HG03066 (cell line): ENCODE data around the gene CISD1.

Experiments used
- ATAC-seq: cut with Tn5 transposase; IDR thresholded peaks from one replicate; pipeline ENCODE4 v1.9.1; 2021; ENCODE audit warnings: low read depth; ENCODE audit not compliant: unreplicated experiment

Gene CISD1

DNA sequence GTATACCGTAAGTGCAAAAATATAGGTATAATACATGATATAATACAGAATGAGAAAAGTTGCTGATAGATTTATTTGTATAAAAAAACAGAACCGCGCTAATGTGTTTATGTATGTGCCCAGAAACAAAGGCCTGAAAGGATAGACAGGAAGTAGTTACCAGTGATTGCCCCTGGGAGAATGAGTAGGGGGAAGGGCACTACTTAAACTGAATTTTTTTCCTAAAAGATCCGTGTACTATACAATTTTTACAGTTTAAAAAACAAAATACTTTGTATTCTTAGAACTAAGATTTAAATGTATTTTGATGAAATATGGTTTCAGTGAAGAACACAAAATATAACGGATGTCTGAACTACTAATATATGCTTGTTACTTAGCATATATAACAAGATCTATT is 4.2 kb upstream of the CISD1 start:
- no peak for ATAC-seq

DNA sequence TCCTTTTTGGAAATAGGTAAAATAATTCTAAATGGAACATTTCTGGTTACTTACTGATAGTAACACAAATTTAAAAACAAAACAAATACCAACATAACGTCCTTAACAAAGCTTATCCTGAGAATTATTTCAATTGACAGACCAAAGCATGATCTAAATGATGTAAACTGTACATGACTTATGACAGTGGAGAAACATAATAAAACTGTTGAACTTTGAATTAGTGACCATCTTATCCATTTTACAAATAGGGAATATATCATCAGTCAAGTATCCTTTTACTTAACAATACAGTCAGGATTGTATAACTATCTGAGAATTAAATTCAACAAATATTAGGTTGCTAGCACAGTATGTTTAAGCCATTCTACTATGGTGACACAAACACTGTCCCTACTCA is 3.7 kb upstream of the CISD1 start:
- ATAC-seq: no peak

DNA sequence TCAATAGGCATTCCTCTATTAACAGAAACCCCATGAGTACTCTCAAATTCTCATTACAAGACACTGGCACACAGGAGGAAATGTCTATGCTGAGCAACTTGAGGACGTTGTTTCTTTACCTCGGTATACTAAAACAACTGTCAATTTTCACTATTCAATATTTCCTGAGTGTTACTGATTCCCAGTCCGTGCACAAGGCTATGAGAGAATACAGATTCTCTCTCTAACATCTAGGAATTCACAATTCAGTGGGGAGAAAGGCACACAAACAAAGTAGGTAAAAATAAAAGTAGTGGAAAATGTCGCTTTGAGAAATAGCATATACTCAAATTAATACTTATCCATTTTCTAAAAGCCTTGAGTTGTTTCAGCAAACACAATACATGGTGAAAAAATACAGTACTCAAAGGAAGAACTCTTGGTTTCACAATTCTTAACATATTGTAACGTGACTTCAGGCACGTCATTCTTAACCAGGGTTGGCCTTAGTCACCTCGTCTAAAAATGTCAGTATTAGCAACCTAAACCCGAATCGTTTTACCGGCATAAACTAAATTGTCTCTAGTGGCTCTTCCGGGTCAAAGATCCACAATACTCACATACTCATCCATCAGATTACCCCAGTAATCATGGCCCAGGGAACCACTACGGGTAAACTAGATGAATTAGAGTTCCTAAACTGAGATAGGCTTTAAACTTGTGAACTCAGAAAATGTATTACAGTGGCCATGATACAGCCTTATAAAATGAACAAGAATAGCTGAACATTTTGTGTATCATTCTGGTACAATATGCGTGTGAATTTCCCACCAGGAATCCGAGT is 2.7 kb upstream of the CISD1 start:
- ATAC-seq: no peak

DNA sequence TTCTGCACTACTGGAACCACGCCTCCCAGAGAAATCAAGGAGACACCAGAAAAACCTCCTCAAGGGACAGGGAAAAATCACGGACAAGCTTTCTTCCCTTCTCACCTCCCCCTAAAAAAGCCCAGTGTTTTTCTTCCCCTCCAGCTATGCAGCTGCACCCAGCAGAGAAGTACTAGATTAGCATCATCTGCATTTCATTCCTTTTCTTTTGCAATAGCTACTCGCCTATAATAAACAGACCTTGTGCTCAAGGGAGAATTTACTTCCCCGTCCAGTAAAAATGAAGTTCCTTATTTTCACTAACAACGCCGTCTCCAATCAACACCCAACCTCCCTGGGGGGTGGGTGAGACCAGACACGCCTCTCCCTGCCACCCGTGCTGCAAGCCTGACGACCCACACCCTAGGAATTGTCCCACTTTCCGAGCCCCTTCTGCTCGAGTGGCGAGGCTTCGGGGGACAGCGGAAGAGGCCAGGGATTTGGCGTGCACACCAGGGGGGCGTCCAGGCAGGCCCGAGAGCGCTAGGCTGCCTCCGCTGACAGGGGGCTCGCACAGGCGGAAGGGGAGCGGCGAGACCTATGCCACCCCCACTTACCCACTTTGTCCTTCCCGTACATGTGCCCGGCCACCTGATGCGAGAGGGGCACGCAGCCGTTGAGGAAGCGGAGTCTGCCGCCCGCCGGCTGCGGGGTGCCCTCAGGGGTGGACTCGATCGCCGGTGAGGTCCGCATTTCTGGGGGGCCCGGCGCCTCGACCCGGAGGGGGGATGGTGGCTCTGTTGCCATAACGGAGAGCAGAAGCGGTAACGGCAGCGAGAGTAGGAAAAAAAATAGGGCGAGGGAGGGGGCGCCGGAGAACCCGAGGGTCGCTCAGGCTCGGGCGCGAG is 1.9 kb upstream of the CISD1 start:
- ATAC-seq: peak; percentile 9

DNA sequence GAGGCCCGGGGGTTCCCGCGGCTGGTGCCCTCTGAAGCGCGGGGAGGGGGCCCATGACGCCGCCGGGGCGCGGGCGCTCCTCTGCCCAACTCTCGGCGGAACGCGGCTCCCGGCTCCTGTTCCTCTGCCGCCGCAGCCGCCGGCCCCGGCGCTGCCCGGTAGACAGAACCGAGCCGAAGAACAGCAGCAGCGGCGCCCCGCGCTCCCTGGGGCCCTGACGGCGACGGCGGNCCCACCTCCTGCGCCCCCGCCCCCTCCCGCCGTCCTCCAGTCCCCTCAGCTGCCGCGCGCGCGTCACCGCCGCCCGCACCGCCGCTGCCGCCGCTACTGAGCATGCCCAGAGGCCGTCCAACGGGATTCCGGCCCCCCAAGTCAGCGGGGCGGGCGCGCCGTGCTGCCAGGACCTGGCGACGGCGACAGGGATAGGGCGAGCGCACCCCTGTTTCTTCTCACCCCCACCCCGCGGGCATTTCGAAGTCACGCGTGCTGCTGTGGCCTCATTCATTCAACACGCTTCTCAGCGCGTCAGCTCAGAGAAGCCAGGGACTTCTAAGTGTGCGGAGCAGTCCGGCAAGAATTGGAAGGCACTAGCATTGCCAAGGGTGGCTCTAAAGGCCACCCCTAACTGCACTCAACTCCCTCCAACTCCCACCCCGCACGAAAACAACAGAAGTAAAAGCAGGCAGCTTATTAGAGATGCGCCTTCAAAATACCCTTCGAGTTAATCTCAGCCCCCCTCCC is 1.1 kb upstream of the CISD1 start, which contains the start of gene IPMK:
Gene IPMK, minus strand, starts transcription at position 182 of the 741 bp plus-strand sequence. CDS start 283 bp downstream, outside the sequence.
- peak; percentile 47 for ATAC-seq

DNA sequence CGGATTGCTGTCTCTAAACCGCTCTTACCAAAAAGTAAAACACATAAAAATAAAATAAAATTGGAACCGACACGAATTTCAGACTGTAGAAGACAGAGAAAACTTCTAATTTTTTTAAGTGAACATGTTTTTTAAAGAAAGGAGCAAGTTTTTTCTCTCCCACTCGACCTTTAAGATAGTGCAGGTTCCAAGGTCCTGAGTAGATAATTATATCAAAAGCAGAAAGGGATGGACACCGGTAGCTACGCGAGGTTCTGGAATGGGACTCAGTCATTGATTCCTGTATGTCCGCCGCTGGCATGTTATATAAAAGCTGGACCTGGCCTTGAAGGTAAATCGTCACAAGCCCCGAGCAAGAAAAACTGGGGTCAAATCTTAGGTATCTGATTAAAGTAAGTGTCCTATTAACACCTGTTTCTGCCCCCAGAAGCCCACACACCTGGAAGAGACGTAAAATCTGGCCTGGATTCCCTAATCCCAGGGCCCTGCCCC is 462 bp upstream of the CISD1 start:
- peak; percentile 1 for ATAC-seq

DNA sequence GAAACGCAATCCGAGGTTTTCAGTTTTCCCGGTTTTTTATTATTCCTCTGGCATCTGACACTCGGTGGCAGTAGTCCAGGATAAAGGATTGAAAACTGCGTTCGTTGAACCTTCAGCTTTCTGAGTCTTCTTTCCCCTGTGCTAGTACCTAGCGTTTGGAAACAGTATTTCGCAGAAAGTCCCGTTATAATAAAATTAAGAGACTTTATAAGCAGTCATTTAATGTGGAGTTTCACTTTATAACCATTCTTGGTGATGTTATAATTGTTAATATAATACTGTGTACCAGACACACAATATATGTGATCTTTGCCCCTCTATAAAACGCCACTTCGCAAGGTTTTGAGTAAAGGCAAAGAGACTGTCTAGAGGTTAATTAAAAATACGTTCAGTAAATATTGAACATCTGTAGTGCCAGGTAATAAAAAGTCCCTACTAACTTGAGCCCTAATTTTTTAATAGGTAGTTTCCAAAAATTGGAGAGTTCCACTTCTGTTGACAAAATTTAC is 874 bp downstream of the CISD1 start:
- ATAC-seq: no peak

DNA sequence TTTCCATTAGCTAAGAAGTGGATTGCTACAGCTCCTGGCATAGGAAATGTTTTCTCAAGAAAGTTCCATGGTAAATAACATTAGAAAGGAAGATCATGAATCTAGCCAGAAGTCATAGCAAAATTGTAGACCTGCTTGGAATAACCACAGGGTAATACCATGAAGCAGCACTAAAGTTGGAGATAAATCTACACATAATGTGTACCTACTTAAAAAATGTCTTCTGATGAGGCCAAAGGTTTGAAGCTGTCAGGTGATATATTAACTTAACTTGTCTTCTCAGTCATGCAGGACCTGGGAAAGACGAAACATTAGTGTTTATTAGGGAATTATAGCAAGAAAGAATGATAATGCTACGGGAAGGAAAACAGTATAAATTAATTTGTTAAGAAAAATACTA is 6.3 kb downstream of the CISD1 start:
- no peak for ATAC-seq

DNA sequence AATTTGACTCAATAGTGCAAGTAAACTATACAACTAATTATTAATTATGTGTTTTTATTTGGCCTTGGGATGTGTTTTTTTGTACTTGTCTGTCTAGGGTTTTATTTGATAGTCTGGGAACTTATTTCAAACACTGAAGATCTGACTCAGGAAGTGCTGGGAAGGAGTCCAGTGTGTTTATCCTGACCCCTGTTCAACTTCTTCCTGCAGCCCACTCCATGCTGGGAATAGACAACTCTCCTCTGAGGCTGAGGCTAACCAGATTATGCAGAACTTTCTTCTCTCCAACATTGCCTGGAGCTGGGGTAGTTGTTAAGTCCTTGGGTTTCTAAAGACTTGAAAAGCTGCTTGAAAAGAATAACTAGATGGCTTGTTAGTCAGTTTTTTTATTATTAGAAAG is 6.9 kb downstream of the CISD1 start:
- ATAC-seq: no peak

DNA sequence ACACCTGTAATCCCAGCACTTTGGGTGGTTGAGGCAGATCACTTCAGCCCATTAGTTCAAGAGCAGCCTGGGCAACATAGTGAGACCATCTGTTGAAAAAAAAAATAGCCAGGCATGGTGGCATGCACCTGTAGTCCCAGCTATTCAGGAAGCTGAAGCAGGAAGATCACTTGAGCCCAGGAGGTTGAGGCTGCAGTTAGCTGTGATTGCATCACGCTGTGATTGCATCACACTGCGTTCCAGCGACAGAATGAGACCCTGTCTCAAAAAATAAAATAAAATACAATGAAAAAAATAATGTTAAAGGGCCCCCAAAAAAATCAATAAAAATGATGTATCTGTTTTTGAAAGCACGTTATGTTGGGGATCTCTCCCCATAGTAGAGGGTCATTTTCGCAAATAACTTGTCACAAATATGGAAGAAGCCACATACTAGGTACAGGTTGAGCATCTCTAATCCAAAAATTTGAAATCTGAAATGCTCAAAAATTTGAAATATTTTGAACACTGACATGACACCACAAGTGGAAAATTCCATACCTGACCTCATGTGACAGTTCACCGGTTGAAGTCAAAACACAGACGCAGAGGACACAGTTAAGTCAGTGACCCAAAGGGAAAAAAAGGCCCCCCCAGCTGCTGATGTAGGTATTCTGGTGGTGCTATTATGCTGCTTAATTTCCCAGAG is 9.5 kb downstream of the CISD1 start:
- ATAC-seq: no peak

DNA sequence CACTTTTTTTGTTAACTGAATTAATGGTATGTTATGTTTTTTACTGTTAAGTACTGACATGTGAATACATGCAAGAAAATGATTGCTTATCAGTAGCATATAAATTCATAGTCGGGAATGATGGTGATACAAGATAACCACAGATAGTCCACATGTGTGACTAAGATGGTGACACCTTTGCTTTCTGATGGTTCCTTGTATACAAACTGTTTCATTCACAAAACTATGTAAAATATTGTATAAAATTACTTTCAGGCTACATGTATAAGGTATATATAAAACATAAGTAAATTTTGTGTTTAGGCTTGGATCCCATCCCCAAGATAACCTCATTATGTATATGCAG is 10.0 kb downstream of the CISD1 start:
- no peak for ATAC-seq

DNA sequence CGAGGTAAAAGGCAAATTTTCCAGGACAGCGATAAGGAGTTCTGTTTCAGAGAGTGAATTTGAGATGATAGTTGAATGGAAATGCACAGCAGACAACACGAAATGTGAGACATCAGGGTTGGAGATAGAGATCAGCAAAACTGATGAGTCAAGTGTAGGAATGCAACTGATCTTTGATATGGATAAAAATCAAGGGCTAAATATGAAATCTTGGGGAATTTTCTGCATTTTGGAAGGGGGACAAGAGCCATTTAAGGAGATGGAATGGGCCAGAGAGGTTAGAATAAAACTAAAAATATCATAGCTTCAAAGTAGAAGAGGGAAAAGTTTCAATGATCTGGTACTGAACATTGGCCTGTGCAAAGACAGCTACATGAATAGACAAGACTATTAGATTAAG is 11.5 kb downstream of the CISD1 start:
- ATAC-seq: no peak

DNA sequence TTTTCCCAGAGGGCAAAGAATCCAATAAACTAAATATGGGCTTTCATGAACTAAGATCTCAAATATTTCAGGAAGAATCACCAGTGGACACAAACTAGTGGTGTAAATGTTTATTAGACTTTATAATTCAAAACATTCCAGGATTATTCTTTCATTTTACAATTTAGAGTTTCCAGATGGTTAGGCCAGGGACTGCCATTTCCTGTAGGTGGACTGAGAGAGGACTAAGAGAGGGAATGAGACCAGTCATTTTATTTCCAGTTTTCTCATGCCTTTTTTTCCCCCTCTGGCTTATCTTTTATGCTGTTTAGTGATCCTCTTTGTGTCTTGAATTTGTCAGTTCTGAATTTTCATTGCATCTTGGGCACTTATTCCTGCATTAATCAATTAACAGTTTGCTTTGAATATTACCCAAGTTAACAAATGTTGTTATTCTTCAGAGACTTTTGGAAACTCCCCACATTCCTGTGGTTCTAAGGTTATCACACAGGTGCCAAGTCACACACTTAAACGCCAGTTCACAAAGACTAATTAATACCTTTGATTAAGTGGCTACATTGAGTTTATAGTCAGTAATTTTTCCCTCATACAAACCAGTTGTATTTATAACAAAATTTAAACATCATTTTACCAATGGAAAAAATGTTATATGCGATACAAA is 12.3 kb downstream of the CISD1 start:
- ATAC-seq: no peak

DNA sequence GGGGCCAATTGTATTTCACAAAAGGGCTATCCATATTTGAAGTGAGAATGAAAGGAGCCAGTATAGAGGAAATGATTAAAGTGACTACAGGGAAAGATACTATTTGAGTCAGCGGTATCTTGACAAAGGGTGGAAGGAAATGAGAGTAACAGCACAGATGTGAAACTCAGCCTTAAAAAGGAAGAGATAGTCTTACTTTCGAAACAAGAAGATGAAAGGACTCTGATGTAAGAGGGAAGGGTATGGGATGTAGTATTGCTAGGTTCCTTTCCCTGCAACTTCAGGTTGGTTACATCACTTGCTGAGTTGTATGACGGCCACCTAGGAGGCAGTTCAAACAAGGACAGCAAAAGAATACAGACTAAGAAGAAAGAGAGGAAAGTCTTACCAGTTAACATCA is 13.7 kb downstream of the CISD1 start:
- ATAC-seq: peak; percentile 98

DNA sequence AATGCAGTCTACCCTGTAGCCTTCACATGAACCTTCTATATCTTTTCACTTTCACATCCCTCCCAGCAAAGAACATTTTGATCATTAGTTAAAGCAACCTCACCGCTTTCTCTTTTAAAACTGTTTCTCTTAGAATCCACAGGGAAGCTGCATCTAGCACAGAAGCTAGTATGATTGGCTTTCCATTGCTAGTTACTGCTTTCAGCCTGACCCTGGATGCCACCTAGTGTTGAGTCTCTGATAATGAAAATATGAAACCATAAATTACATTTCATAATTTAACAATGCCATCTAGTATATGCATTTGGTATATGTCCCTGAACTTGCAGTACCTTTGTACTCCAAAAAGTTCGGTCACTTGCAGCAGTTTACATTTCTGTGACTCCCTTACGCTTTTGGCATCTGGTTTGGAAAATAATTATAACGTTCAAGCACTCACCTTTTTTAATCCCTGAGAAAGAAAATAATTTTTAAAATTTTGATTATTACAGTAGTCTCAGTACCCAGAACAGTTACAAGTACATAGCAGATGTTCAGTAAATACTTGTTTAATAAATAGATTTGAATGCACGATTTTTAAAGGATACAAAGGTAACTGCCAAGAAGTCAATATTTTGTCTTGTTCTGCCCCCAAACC is 22.7 kb downstream of the CISD1 start:
- ATAC-seq: peak; percentile 85

DNA sequence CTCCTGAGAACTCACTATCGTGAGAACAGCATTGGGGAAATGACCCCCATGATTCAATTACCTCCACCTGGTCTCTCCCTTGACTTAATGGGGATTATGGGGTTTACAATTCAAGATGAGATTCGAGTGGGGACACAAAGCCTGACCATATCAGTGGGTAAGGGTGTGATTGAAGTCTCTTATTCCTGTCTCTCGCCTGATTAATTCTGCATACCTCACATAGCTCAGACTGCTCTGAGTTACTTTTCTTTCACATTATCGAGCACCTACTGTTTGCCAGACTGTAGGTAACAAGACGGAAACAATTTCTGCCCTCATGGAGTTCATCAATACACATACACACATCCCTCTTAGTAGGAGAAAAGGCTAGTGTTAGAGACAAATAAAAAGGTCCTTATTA is 25.0 kb downstream of the CISD1 start:
- ATAC-seq: no peak

DNA sequence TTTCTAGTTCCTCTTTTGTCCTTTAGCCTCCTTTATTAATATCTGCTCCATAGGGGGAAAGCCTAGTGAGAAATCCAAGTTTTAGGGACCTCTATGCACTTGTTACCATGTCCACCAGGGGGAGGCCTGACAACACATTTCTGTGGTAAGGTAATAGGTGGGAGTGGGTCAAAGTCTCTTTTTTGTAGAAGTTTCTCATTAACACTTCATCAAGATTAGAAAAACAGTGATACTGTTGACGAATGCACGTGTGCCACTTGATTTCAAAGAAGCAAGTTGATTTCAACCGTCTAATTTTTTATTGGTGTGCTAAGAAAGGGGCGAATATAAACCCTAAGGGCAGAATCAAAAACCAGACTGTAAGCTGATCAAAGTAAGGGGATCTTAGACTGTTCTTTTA is 30.6 kb downstream of the CISD1 start:
- ATAC-seq: peak; percentile 87

DNA sequence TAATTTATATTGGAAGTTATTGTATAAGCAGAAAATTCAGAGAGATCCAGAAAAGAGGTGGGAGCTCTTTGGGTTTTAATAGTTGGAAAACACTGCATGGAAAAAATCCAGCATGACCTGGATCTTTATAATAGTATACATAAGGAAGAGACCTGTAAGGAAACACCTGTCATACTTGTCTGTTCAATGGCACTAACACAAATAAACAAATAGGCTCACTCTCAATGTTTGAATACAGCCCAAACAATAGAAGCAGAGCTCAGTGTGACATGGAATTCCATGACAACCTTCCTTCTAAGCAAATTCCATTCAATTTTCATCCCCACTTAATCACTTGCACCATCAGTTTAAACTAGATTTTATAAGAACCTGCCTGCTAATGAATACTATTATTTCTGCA is 31.7 kb downstream of the CISD1 start:
- ATAC-seq: no peak

DNA sequence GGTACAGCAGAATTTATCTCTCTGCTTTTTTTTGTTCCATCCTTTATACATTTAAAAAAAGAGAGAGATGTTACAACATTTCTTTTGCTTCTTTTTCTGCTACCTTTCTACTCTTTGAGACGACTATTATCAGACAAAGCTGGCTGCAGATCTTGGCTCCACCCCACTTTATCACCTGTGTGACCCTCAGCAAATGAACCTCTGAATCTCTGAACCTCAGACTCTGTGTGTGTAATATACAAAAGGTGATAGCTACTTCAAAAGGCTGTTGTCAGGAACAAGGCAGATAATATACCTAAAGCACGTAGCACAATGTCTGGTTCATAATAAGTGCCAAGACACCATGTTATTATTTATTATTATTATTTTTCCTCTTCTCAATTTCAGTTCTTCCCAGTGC is 33.3 kb downstream of the CISD1 start:
- ATAC-seq: no peak
